Nephron progenitor cell (in vitro differentiated cells): Measurements from ENCODE around the gene G6PC3.

Experiments
- DNase-seq: peaks from one replicate; pipeline ENCODE4 v3.0.0; 2021
- H3K27ac Mint-ChIP-seq: 2 replicates; pipeline ENCODE4 v1.8.0; 2021; ENCODE audit warnings: mild to moderate bottlenecking, moderate library complexity, mixed read lengths
- H3K27me3 Mint-ChIP-seq: 2 replicates; pipeline ENCODE4 v1.8.0; 2021; ENCODE audit warnings: mild to moderate bottlenecking, low read depth, mixed read lengths; ENCODE audit not compliant: poor library complexity
- H3K36me3 Mint-ChIP-seq: 2 replicates; pipeline ENCODE4 v1.8.0; 2021; ENCODE audit warnings: low read depth, mixed read lengths
- H3K4me1 Mint-ChIP-seq: 2 replicates; pipeline ENCODE4 v1.8.0; 2021; ENCODE audit warnings: mixed read lengths
- H3K4me3 Mint-ChIP-seq: 2 replicates; pipeline ENCODE4 v1.8.0; 2021; ENCODE audit warnings: mild to moderate bottlenecking, moderate library complexity, mixed read lengths
- H3K9me3 Mint-ChIP-seq: 2 replicates; pipeline ENCODE4 v1.8.0; 2021; ENCODE audit warnings: mild to moderate bottlenecking, moderate library complexity, mixed read lengths
- CTCF ChIP-seq: fragments of 200-600 bp; sonication (generic); IDR thresholded peaks from 2 replicates; pipeline ENCODE4 v1.5.0; 2021; ENCODE audit warnings: antibody characterized with exemption

G6PC3 gene

GRCh38 chr17:44109312-44109630, 38.7 kb downstream of the G6PC3 start:
- Mint-ChIP-seq H3K36me3 (no peaks in the 10 kb centered on the region), H3K4me3 (no peak overlapping the region), H3K27ac (no peak overlapping the region), H3K27me3 (peaks cover 2% of the 10 kb centered on the region), H3K9me3 (no peaks in the 10 kb centered on the region), H3K4me1 (peaks cover 57% of the 10 kb centered on the region)
- TF ChIP-seq CTCF = no peak
- DNase-seq = no peak

DNA sequence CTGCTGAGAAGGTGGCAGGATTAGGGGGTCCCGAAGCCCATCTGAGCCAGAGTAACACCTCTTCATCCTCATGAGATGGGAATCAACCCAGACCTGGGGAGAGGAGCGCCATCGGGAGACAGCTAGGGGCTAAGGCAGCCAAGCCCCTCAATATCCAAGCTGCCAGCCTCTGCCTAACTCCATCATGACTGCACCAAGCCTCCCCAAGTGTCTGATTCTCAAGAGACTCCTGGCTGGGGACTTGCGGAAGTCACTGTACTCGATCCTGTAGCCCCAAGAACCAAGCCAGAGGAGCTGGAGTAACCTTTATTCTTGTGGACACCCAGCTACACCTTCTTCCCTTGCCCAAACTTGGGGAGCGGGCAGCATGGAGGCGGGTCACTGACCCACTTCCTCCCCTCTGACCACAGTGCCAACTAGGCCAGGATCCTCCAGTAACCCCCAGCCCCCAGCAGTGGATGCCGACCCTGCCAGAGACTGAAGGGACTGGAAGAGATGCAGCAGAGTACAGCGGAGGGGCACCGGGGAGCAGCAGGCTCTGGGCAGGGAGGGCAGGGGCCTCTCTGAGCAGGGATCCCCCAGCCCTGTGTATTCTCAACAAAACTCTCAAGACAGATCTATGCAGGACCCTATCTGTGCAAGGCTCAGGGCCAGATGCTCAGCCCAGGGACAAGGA, 39.6 kb downstream of the G6PC3 start:
- H3K4me1 Mint-ChIP-seq = peaks cover 56% of the 10 kb centered on the region
- no peak for DNase-seq
- peaks cover 2% of the 10 kb centered on the region for H3K27me3 Mint-ChIP-seq
- no peak overlapping the region for H3K27ac Mint-ChIP-seq
- no peak overlapping the region for H3K4me3 Mint-ChIP-seq
- no peaks in the 10 kb centered on the region for H3K36me3 Mint-ChIP-seq
- TF ChIP-seq CTCF = no peak
- no peaks in the 10 kb centered on the region for H3K9me3 Mint-ChIP-seq

GRCh38 chr17:44110823-44111633, 40.5 kb downstream of the G6PC3 start:
- DNase-seq = peak; percentile 75
- peaks cover 59% of the 10 kb centered on the region for H3K4me1 Mint-ChIP-seq
- no peaks in the 10 kb centered on the region for H3K9me3 Mint-ChIP-seq
- TF ChIP-seq CTCF = no peak
- no peak overlapping the region for H3K27ac Mint-ChIP-seq
- H3K27me3 Mint-ChIP-seq = peaks cover 2% of the 10 kb centered on the region
- no peaks in the 10 kb centered on the region for H3K36me3 Mint-ChIP-seq
- no peak overlapping the region for H3K4me3 Mint-ChIP-seq

DNA sequence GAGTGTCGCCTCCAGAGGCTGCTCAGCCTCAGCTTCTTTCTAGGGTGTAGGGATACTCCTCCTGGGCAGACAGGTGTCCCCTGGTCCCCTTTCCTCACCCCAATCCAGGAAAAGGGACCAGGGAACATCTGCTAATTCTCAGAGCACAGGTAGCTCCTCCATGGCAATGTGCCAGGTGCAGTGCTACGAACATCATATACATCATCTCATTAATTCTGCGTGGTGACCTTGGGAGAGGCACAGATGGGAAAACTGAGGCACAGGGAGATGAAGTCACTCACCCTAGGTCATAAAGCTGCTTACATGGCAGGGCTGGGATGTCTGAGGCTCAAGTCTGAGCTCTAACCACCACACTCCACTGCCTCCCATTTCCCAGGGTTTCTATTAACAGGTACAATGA, 41.2 kb downstream of the G6PC3 start:
- DNase-seq = no peak
- Mint-ChIP-seq H3K27me3 (peaks cover 6% of the 10 kb centered on the region), H3K4me3 (no peak overlapping the region), H3K27ac (no peak overlapping the region), H3K4me1 (peaks cover 62% of the 10 kb centered on the region), H3K9me3 (no peaks in the 10 kb centered on the region), H3K36me3 (peaks cover 6% of the 10 kb centered on the region)
- no peak for TF ChIP-seq CTCF

GRCh38 chr17:44112284-44113280, 42.0 kb downstream of the G6PC3 start:
- H3K27me3 Mint-ChIP-seq = peaks cover 6% of the 10 kb centered on the region
- H3K4me3 Mint-ChIP-seq = no peak overlapping the region
- no peak for DNase-seq
- H3K27ac Mint-ChIP-seq = no peak overlapping the region
- peaks cover 59% of the 10 kb centered on the region for H3K4me1 Mint-ChIP-seq
- no peaks in the 10 kb centered on the region for H3K9me3 Mint-ChIP-seq
- TF ChIP-seq CTCF = no peak
- H3K36me3 Mint-ChIP-seq = peaks cover 9% of the 10 kb centered on the region
